NCI-H82 (cell line): ENCODE data around the gene EGFR.

Experiments
- DNase-seq: peaks from one replicate; lab custom pipeline; 2025; lab: John Stamatoyannopoulos, UW

EGFR gene

GRCh38 chr7:55172881-55173609 lies 154.2 kb downstream of the EGFR start:
- no peak for DNase-seq

- no peak for DNase-seq
Measured at GRCh38 chr7:55173671-55174070, 154.9 kb downstream of the EGFR start.

GRCh38 chr7:55174456-55174855 lies 155.6 kb downstream of the EGFR start:
- DNase-seq = no peak

- no peak for DNase-seq
Measured at GRCh38 chr7:55174856-55175255, 156.0 kb downstream of the EGFR start.

- DNase-seq = no peak
Measured at GRCh38 chr7:55177068-55177530, 158.3 kb downstream of the EGFR start.

DNA sequence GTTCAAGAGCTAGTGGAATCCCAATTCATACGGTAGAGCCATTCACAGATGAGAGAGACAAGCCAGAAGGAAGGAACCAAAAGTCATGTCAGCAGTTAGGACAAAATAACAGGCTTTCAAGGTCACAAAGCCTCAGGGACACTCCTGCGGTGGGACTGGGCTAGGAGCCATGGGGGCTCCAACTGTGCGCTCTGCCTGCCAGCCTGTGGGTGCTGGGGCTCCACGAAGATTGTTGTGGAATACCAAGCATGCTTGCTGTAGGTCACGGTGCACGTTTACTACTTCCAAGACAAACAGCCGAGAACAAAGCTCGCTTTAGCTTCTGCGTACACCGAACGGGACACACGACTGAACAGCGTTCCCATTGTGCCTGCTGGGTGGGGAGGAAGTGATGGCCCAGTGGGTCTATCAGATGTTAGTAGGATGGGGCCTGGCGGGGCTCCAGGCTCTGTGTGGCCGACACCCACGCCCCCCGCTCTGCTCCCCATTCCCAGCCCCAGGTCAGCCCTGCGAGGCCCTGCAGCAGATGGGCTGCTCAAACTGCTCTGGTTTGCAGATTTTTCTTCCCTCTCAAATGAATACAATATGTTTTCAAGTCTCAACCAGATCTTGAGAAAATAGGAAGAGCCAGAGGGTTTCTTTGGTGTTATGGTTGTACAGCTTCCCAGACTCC lies 158.9 kb downstream of the EGFR start:
- no peak for DNase-seq

GRCh38 chr7:55178292-55178862 lies 159.6 kb downstream of the EGFR start:
- no peak for DNase-seq

- no peak for DNase-seq
Measured at GRCh38 chr7:55178863-55179773, 160.3 kb downstream of the EGFR start.

- no peak for DNase-seq
Measured at GRCh38 chr7:55179931-55180682, 161.3 kb downstream of the EGFR start.

- no peak for DNase-seq
Measured at GRCh38 chr7:55180963-55181542, 162.2 kb downstream of the EGFR start.

GRCh38 chr7:55181762-55182161 lies 162.9 kb downstream of the EGFR start:
- DNase-seq = no peak

DNA sequence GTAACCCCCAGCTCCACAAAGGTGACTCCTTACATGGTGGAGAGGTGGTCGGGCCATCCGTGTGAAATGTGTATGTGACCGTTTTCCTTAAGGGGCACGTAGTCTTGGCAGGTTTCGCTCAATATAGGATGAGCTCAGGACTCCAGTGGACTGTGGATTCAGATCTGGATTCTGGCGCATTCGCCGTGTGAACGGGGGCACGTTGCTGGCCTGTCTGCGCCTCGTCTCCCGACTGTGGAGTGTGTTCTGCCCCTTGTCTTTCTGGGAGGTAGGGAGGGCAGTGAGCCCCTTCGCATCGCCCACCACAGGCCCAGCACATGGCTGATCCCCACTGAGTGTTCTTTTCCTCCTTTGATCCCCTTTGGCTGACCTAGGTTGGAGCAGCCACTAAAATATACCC lies 165.1 kb downstream of the EGFR start:
- no peak for DNase-seq

- DNase-seq = peak; percentile 66
Measured at GRCh38 chr7:55185321-55185802, 166.5 kb downstream of the EGFR start.

GRCh38 chr7:55185941-55186609 lies 167.3 kb downstream of the EGFR start:
- DNase-seq = no peak

DNA sequence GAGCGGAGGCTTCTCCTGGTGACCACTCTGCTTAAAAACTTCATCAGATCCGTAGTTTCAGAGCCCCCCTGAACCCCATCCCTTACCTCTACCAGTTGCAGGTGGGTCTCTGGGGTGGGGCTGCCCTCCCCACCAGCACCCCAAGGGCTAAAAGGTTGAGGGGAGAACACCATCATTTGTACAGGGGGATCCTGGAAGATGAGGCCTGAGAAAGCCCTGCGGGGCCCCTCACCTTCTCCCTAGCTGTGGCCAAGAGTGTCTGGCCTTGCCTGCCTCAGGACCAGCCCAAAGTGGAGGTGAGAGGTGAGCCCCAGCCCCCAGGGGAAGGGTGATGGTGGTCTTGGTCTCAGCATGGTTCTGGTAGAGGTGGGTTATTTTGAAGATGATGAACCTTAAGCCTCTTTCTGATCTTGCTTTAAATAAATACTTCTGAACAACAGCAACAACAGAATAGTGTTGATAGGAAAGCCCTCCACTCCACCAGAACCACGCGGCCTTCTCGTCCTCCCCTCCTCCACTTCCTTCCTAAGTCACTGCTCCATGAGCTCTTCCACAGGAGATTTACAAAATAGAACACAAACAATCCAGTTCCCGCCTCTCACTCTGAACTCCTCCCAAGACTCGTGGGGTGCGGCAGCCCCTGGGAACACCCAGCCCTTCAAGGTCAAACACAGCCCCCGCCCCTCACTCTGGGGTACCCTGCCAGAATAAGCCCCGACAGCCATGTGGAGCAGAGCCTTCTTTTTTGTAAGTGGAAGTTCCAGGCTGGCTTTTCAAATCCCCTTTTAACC lies 169.1 kb downstream of the EGFR start:
- DNase-seq = no peak

DNA sequence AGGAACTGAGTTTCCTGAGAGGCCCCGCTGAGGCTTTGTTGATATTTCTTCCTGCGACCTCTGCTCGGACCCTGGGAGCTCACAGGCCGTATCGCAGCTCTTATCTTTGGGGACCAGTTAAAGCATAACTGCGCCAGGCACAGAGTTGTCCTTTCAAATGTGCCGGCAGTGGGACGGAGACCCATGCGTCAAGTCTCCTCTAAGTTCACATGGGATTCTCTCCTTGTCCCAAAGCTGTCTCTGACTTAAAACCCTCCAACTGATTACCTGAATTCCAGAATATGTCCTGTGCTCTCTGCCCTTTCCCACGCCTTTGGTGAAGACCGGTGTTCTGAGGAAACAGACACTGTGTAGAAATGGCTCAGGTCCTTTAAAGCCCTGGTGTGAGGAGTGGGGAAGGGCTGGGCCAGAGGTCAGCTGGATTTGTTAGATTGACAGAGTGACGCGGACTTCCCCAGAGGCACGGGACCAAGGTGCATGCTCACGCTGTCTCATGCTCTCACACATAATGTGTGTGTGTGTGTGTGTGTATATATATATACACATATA lies 169.8 kb downstream of the EGFR start:
- DNase-seq = no peak

DNA sequence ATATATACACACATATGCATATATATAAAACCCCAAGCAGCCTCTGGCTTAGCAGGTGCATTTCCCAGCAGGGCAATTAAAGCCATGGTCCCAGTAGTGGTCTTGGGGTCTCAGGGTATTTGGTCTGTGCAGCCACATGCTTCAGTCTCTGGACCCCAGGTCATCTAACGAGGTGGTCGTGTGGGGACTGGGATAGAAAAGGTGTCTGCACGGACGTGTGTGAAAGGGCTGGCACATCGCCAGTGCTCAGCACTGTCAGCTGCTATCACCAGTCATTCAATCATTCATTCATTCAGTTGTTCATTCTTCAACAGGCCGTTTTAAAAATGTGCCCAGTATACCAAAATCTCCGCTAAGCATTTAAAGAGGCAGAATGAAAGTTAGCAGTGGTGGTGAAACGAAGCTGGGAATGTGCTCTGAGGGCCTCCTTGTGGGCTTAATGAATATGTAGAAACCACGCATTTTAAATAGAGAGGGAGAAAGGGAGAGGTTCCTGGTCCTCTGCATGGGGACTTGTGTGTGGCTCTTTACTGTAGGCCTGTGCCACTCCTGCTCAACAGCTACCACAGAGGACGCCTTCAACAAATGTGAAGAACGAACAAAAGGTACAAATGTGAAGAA lies 170.4 kb downstream of the EGFR start:
- no peak for DNase-seq

DNA sequence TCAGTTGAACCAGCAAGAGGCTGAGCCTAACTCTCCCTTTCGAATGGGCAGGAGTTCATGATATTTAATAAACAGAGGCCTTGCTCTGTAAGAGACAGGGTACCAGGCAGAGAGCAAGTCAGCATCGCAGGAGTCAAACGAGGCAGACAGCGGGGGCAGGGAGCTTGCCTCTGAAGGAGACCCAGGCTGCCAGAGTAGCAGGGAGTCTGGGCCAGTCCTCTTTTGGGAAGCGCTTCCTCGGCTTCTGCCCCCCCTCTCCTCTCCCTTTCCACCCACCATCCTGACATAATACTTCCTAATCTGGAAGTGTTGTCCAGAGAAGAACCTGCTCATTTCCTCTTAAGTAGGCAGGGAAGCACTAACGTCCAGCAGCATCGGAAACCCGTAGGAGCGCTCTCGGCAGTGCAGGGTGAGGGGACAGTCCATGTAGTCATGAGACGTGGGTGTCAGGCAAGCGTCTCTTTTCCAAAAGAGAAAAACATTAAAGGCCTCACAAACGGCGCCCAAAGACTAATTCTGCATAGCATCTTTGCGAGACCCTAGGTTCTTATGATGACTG lies 171.1 kb downstream of the EGFR start:
- no peak for DNase-seq
